HEK293 (cell line): Measurements from ENCODE around the gene SPC24.

Experiments used
- CTCF ChIA-PET: fragments of 350-600 bp; formaldehyde crosslinking; extraction: SDS; loops from one replicate; lab custom pipeline; 2021; ENCODE audit warnings: antibody characterized with exemption; lab: Yijun Ruan, JAX
- POLR2A ChIA-PET: fragments of 300-600 bp; formaldehyde crosslinking; extraction: SDS; loops from one replicate; lab custom pipeline; 2020; ENCODE audit warnings: antibody characterized with exemption, inconsistent platforms; lab: Yijun Ruan, JAX
- H3K27ac ChIP-seq: fragments of 200-500 bp; sonication (Bioruptor generic); 2 replicates; pipeline ENCODE4 v1.5.1; 2014; ENCODE audit warnings: low read depth, low read length, control low read depth, inconsistent platforms; ENCODE audit errors: extremely low read depth
- H3K36me3 ChIP-seq, 2 experiments: fragments of 200-500 bp in 1 of 2; sonication (Bioruptor generic) in 1 of 2; 1 replicate in 1 of 2; 2 replicates in 1 of 2; pipeline ENCODE4 v1.5.1; 2014 to 2017; ENCODE audit warnings: inconsistent platforms in 2 of 2, low read length in 2 of 2; ENCODE audit not compliant: control insufficient read depth in 2 of 2, insufficient read depth in 1 of 2
- H3K4me1 ChIP-seq: fragments of 200-500 bp; sonication (Bioruptor generic); 2 replicates; pipeline ENCODE4 v1.5.1; 2014; ENCODE audit warnings: mild to moderate bottlenecking, low read length, inconsistent platforms; ENCODE audit not compliant: control insufficient read depth, insufficient read depth
- H3K4me3 ChIP-seq: 2 replicates; pipeline ENCODE4 v1.5.1; 2011; ENCODE audit warnings: low read depth, mild to moderate bottlenecking, control low read depth, low read length, moderate library complexity
- H3K9me3 ChIP-seq: fragments of 200-500 bp; sonication (Bioruptor generic); 2 replicates; pipeline ENCODE4 v1.5.1; 2014; ENCODE audit warnings: low read depth, low read length, inconsistent platforms; ENCODE audit not compliant: control insufficient read depth, insufficient read depth
- GLI2 ChIP-seq: fragments of 450-650 bp; formaldehyde crosslinking; IDR thresholded peaks from 2 replicates; pipeline ENCODE4; 2017; ENCODE audit warnings: missing biosample characterization, missing genetic modification characterization, low read depth, borderline replicate concordance
- KLF10 ChIP-seq: fragments of 450-650 bp; IDR thresholded peaks from 2 replicates; pipeline ENCODE4 v1.5.1; 2018; ENCODE audit warnings: missing biosample characterization, mild to moderate bottlenecking, missing genetic modification characterization
- KLF8 ChIP-seq: fragments of 450-650 bp; formaldehyde crosslinking; IDR thresholded peaks from 2 replicates; pipeline ENCODE4 v1.5.1; 2016; ENCODE audit warnings: missing biosample characterization, missing genetic modification characterization
- RBAK ChIP-seq: fragments of 450-650 bp; formaldehyde crosslinking; IDR thresholded peaks from 2 replicates; pipeline ENCODE4 v1.5.1; 2016; ENCODE audit warnings: missing biosample characterization, missing genetic modification characterization
- SP2 ChIP-seq: fragments of 450-650 bp; formaldehyde crosslinking; IDR thresholded peaks from 2 replicates; pipeline ENCODE4 v1.5.1; 2016; ENCODE audit warnings: missing biosample characterization, missing genetic modification characterization
- WT1 ChIP-seq: fragments of 450-650 bp; formaldehyde crosslinking; IDR thresholded peaks from 2 replicates; pipeline ENCODE4 v1.5.1; 2016; ENCODE audit warnings: missing biosample characterization, missing genetic modification characterization
- ZBTB20 ChIP-seq: fragments of 450-650 bp; formaldehyde crosslinking; IDR thresholded peaks from 2 replicates; pipeline ENCODE4 v1.5.1; 2016; ENCODE audit warnings: missing biosample characterization, missing genetic modification characterization
- ZNF10 ChIP-seq: fragments of 450-650 bp; formaldehyde crosslinking; IDR thresholded peaks from 2 replicates; pipeline ENCODE4 v1.5.1; 2017; ENCODE audit warnings: missing biosample characterization, missing genetic modification characterization
- ZNF157 ChIP-seq: fragments of 450-650 bp; formaldehyde crosslinking; IDR thresholded peaks from 2 replicates; pipeline ENCODE4 v1.5.1; 2016; ENCODE audit warnings: missing biosample characterization, missing genetic modification characterization
- ZNF16 ChIP-seq: fragments of 450-650 bp; formaldehyde crosslinking; IDR thresholded peaks from 2 replicates; pipeline ENCODE4 v1.5.1; 2016; ENCODE audit warnings: low read depth, missing biosample characterization, missing genetic modification characterization
- ZNF211 ChIP-seq: fragments of 450-650 bp; formaldehyde crosslinking; IDR thresholded peaks from 2 replicates; pipeline ENCODE4 v1.5.1; 2016; ENCODE audit warnings: low read depth, missing biosample characterization, missing genetic modification characterization
- ZNF292 ChIP-seq: fragments of 450-650 bp; formaldehyde crosslinking; IDR thresholded peaks from 2 replicates; pipeline ENCODE4 v1.5.1; 2016; ENCODE audit warnings: low read depth, missing biosample characterization, missing genetic modification characterization, borderline replicate concordance
- ZNF311 ChIP-seq: fragments of 450-650 bp; formaldehyde crosslinking; IDR thresholded peaks from 2 replicates; pipeline ENCODE4 v1.5.1; 2017; ENCODE audit warnings: missing biosample characterization, missing genetic modification characterization, borderline replicate concordance
- ZNF335 ChIP-seq: fragments of 450-650 bp; formaldehyde crosslinking; conservative IDR thresholded peaks from 2 replicates; pipeline ENCODE4 v1.5.1; 2016; ENCODE audit warnings: missing biosample characterization, missing genetic modification characterization
- ZNF596 ChIP-seq: fragments of 450-650 bp; IDR thresholded peaks from 2 replicates; pipeline ENCODE4 v1.5.0; 2018; ENCODE audit warnings: missing biosample characterization, mild to moderate bottlenecking, missing genetic modification characterization, moderate library complexity
- ZNF776 ChIP-seq: fragments of 450-650 bp; formaldehyde crosslinking; IDR thresholded peaks from 2 replicates; pipeline ENCODE4 v1.5.0; 2017; ENCODE audit warnings: missing biosample characterization, missing genetic modification characterization, borderline replicate concordance
- ZNF785 ChIP-seq: fragments of 450-650 bp; formaldehyde crosslinking; IDR thresholded peaks from 2 replicates; pipeline ENCODE4 v1.5.1; 2016; ENCODE audit warnings: missing biosample characterization, missing genetic modification characterization
- ZNF830 ChIP-seq: fragments of 450-650 bp; IDR thresholded peaks from 2 replicates; pipeline ENCODE4 v1.5.0; 2018; ENCODE audit warnings: missing biosample characterization, missing genetic modification characterization, low read depth, mild to moderate bottlenecking, moderate library complexity
- ZSCAN30 ChIP-seq: fragments of 450-650 bp; IDR thresholded peaks from 2 replicates; pipeline ENCODE4 v1.5.1; 2018; ENCODE audit warnings: missing biosample characterization, mild to moderate bottlenecking, missing genetic modification characterization, moderate library complexity
- ZXDB ChIP-seq: fragments of 450-650 bp; formaldehyde crosslinking; IDR thresholded peaks from 2 replicates; pipeline ENCODE4 v1.5.1; 2016; ENCODE audit warnings: missing biosample characterization, missing genetic modification characterization
- TF ChIP-seq, protein P1 (sequence below): fragments of 450-650 bp; formaldehyde crosslinking; IDR thresholded peaks from 2 replicates; pipeline ENCODE4 v1.5.1; 2016; ENCODE audit warnings: missing biosample characterization, missing genetic modification characterization, low read depth
- TF ChIP-seq, protein P2 (sequence below): fragments of 450-650 bp; formaldehyde crosslinking; IDR thresholded peaks from 2 replicates; pipeline ENCODE4 v1.5.1; 2016; ENCODE audit warnings: missing biosample characterization, missing genetic modification characterization, borderline replicate concordance
- TF ChIP-seq, protein P3 (sequence below): fragments of 450-650 bp; formaldehyde crosslinking; IDR thresholded peaks from 2 replicates; pipeline ENCODE4 v1.5.1; 2016; ENCODE audit warnings: missing biosample characterization, missing genetic modification characterization
- TF ChIP-seq, protein P4 (sequence below): fragments of 450-650 bp; formaldehyde crosslinking; IDR thresholded peaks from 2 replicates; pipeline ENCODE4 v1.5.1; 2016; ENCODE audit warnings: missing biosample characterization, missing genetic modification characterization
- TF ChIP-seq, protein P5 (sequence below): fragments of 450-650 bp; formaldehyde crosslinking; IDR thresholded peaks from 2 replicates; pipeline ENCODE4 v1.5.0; 2017; ENCODE audit warnings: missing biosample characterization, missing genetic modification characterization, borderline replicate concordance
- TF ChIP-seq, protein P6 (sequence below): fragments of 450-650 bp; formaldehyde crosslinking; IDR thresholded peaks from 2 replicates; pipeline ENCODE4 v1.5.1; 2016; ENCODE audit warnings: missing biosample characterization, missing genetic modification characterization

The SPC24 gene

DNA sequence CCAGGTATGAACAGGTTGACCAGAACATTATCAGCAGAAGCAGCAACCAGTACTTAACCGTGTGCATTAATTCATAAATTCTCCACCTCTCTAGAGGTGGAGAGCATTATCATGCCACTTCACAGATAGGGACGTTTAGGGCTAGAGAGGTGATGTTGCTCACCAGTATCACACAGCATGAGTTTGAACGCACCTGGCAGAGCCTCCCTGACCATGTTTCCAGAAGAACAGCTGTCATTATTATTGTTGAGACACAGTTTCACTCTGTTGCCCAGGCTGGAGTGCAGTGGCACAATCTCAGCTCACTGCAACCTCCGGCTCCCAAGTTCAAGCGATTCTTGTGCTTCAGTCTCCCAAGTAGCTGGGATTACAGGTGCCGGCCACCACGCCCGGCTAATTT, 34.9 kb upstream of the SPC24 start:
- H3K4me3 ChIP-seq: no peak overlapping the region
- ChIA-PET POLR2A (no interaction called here), CTCF (interaction anchor here (0.7 to 1.2 kb wide), 2 partner anchors 13 to 14 kb away, joined by 3 read pairs; no protein-coding TSS in a partner anchor)
- no peak for TF ChIP-seq ZNF785 (tag by site-specific recombination)
- TF ChIP-seq ZNF16 (tag by site-specific recombination): no peak
- TF ChIP-seq, protein P1, sequence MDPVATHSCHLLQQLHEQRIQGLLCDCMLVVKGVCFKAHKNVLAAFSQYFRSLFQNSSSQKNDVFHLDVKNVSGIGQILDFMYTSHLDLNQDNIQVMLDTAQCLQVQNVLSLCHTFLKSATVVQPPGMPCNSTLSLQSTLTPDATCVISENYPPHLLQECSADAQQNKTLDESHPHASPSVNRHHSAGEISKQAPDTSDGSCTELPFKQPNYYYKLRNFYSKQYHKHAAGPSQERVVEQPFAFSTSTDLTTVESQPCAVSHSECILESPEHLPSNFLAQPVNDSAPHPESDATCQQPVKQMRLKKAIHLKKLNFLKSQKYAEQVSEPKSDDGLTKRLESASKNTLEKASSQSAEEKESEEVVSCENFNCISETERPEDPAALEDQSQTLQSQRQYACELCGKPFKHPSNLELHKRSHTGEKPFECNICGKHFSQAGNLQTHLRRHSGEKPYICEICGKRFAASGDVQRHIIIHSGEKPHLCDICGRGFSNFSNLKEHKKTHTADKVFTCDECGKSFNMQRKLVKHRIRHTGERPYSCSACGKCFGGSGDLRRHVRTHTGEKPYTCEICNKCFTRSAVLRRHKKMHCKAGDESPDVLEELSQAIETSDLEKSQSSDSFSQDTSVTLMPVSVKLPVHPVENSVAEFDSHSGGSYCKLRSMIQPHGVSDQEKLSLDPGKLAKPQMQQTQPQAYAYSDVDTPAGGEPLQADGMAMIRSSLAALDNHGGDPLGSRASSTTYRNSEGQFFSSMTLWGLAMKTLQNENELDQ (tag by site-specific recombination): no peak
- TF ChIP-seq, protein P2, sequence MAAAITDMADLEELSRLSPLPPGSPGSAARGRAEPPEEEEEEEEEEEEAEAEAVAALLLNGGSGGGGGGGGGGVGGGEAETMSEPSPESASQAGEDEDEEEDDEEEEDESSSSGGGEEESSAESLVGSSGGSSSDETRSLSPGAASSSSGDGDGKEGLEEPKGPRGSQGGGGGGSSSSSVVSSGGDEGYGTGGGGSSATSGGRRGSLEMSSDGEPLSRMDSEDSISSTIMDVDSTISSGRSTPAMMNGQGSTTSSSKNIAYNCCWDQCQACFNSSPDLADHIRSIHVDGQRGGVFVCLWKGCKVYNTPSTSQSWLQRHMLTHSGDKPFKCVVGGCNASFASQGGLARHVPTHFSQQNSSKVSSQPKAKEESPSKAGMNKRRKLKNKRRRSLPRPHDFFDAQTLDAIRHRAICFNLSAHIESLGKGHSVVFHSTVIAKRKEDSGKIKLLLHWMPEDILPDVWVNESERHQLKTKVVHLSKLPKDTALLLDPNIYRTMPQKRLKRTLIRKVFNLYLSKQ (tag by site-specific recombination): no peak
- TF ChIP-seq ZNF830 (tag by site-specific recombination): no peak
- no peak for TF ChIP-seq WT1 (tag by site-specific recombination)
- TF ChIP-seq ZNF157 (tag by site-specific recombination): no peak
- H3K27ac ChIP-seq: no peak overlapping the region
- H3K9me3 ChIP-seq: no peaks in the 10 kb centered on the region
- H3K36me3 ChIP-seq: peaks cover 3 to 52% of the 10 kb centered on the region in 2 experiments; a peak in 2 of 3 replicates
- H3K4me1 ChIP-seq: peaks cover 5% of the 10 kb centered on the region

DNA sequence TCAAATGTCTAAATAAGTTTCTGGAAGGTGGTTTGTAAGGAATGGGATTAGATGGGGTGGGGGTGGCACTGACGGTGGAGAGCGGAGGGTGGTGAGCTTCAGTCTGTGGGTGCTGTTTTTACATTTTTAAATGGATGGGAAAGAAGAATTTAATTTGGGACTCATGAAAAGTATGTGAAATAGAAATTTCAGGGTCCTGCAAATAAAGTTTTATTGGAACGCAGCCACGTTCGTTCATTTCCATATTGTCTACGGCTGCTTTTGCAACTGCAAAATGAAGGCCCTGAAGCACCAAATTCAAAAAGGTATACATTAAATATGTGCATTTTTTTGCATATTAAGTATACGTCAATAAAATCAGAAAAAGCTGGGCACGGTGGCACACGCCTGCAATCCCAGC, 31.9 kb upstream of the SPC24 start:
- Histone ChIP-seq H3K4me1 (peaks cover 5% of the 10 kb centered on the region), H3K9me3 (no peaks in the 10 kb centered on the region), H3K27ac (no peak overlapping the region), H3K4me3 (no peak overlapping the region), H3K36me3 (peaks cover 3 to 43% of the 10 kb centered on the region in 2 experiments; a peak in 2 of 3 replicates)
- ChIA-PET CTCF (interaction anchor here (0.5 kb wide), 1 partner anchor 55 kb away, joined by 4 read pairs; no protein-coding TSS in a partner anchor), POLR2A (interaction anchor here (0.7 to 1.0 kb wide), 2 partner anchors 10 to 120 kb away, joined by 3 read pairs; partner anchors contain the start of gene KANK2)
- no peak for TF ChIP-seq SP2 (tag by site-specific recombination)
- no peak for TF ChIP-seq RBAK (tag by site-specific recombination)
- TF ChIP-seq ZNF335 (tag by site-specific recombination): no peak
- TF ChIP-seq, protein P3, sequence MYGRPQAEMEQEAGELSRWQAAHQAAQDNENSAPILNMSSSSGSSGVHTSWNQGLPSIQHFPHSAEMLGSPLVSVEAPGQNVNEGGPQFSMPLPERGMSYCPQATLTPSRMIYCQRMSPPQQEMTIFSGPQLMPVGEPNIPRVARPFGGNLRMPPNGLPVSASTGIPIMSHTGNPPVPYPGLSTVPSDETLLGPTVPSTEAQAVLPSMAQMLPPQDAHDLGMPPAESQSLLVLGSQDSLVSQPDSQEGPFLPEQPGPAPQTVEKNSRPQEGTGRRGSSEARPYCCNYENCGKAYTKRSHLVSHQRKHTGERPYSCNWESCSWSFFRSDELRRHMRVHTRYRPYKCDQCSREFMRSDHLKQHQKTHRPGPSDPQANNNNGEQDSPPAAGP (tag by site-specific recombination): no peak
- TF ChIP-seq GLI2: no peak
- no peak for TF ChIP-seq ZNF10
- TF ChIP-seq, protein P4, sequence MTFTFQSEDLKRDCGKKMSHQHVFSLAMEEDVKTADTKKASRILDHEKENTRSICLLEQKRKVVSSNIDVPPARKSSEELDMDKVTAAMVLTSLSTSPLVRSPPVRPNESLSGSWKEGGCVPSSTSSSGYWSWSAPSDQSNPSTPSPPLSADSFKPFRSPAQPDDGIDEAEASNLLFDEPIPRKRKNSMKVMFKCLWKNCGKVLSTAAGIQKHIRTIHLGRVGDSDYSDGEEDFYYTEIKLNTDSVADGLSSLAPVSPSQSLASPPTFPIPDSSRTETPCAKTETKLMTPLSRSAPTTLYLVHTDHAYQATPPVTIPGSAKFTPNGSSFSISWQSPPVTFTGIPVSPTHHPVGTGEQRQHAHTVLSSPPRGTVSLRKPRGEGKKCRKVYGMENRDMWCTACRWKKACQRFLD: no peak
- no peak for TF ChIP-seq ZNF776 (tag by site-specific recombination)
- no peak for TF ChIP-seq ZNF596
- no peak for TF ChIP-seq ZXDB (tag by site-specific recombination)
- TF ChIP-seq ZSCAN30 (tag by site-specific recombination): no peak
- TF ChIP-seq ZNF311: no peak
- TF ChIP-seq ZNF292: no peak
- TF ChIP-seq ZNF211 (tag by site-specific recombination): no peak
- TF ChIP-seq, protein P5, sequence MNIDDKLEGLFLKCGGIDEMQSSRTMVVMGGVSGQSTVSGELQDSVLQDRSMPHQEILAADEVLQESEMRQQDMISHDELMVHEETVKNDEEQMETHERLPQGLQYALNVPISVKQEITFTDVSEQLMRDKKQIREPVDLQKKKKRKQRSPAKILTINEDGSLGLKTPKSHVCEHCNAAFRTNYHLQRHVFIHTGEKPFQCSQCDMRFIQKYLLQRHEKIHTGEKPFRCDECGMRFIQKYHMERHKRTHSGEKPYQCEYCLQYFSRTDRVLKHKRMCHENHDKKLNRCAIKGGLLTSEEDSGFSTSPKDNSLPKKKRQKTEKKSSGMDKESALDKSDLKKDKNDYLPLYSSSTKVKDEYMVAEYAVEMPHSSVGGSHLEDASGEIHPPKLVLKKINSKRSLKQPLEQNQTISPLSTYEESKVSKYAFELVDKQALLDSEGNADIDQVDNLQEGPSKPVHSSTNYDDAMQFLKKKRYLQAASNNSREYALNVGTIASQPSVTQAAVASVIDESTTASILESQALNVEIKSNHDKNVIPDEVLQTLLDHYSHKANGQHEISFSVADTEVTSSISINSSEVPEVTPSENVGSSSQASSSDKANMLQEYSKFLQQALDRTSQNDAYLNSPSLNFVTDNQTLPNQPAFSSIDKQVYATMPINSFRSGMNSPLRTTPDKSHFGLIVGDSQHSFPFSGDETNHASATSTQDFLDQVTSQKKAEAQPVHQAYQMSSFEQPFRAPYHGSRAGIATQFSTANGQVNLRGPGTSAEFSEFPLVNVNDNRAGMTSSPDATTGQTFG (tag by site-specific recombination): no peak
- TF ChIP-seq, protein P6, sequence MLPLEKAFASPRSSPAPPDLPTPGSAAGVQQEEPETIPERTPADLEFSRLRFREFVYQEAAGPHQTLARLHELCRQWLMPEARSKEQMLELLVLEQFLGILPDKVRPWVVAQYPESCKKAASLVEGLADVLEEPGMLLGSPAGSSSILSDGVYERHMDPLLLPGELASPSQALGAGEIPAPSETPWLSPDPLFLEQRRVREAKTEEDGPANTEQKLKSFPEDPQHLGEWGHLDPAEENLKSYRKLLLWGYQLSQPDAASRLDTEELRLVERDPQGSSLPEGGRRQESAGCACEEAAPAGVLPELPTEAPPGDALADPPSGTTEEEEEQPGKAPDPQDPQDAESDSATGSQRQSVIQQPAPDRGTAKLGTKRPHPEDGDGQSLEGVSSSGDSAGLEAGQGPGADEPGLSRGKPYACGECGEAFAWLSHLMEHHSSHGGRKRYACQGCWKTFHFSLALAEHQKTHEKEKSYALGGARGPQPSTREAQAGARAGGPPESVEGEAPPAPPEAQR: no peak
- no peak for TF ChIP-seq KLF8
- no peak for TF ChIP-seq KLF10 (tag by site-specific recombination)
- no peak for TF ChIP-seq ZBTB20 (tag by site-specific recombination)
